GM18951 (cell line): ENCODE data around the gene SEC31B.

Experiments used
- POLR2A ChIP-seq: IDR thresholded peaks from 4 replicates; pipeline ENCODE4 v1.6.1; 2011; ENCODE audit warnings: mild to moderate bottlenecking; ENCODE audit not compliant: insufficient read length, insufficient read depth; ENCODE audit errors: extremely low read depth
- in situ Hi-C: fragments of 300-500 bp; cut with MboI; formaldehyde crosslinking; loops from one replicate; pipeline ENCODE4 v1.12.0; 2022; ENCODE audit warnings: low sequenced_read_pairs, mixed read lengths, inconsistent platforms; ENCODE audit not compliant: unreplicated experiment

SEC31B gene

GRCh38 chr10:100544950-100545349 lies 25.3 kb upstream of the SEC31B start:
- TF ChIP-seq POLR2A = no peak
- in situ Hi-C loops = no loop called here

- TF ChIP-seq POLR2A = no peak
- in situ Hi-C loops = no loop called here
These were observed 17.8 kb upstream of the SEC31B start for GRCh38 chr10:100537475-100537874.

- in situ Hi-C loops = no loop called here
- TF ChIP-seq POLR2A = peak; percentile 95
These were observed 16.2 kb upstream of the SEC31B start, which contains the start of gene HIF1AN for GRCh38 chr10:100535715-100536353. TSS of gene HIF1AN (plus strand) at chr10:100535943. CDS start at chr10:100535959, 16 bp downstream.

GRCh38 chr10:100535338-100535714 lies 15.7 kb upstream of the SEC31B start:
- no peak for TF ChIP-seq POLR2A
- in situ Hi-C loops = no loop called here

GRCh38 chr10:100534726-100535125 lies 15.1 kb upstream of the SEC31B start:
- in situ Hi-C loops = no loop called here
- no peak for TF ChIP-seq POLR2A

GRCh38 chr10:100531761-100532160 lies 12.1 kb upstream of the SEC31B start:
- no peak for TF ChIP-seq POLR2A
- in situ Hi-C loops = no loop called here

- TF ChIP-seq POLR2A = peak; percentile 80
- in situ Hi-C loops = no loop called here
These were observed 10.0 kb upstream of the SEC31B start, which contains the start of gene NDUFB8 for GRCh38 chr10:100529475-100530298. TSS of gene NDUFB8 (minus strand) at chr10:100529871. CDS start at chr10:100529851, 20 bp downstream.

- TF ChIP-seq POLR2A = no peak
- in situ Hi-C loops = no loop called here
These were observed 9.3 kb upstream of the SEC31B start for GRCh38 chr10:100528921-100529474.

GRCh38 chr10:100528123-100528886 lies 8.6 kb upstream of the SEC31B start:
- no peak for TF ChIP-seq POLR2A
- in situ Hi-C loops = no loop called here

- in situ Hi-C loops = no loop called here
- no peak for TF ChIP-seq POLR2A
These were observed 5.0 kb upstream of the SEC31B start for GRCh38 chr10:100524638-100525037.

GRCh38 chr10:100524206-100524605 lies 4.5 kb upstream of the SEC31B start:
- in situ Hi-C loops = no loop called here
- TF ChIP-seq POLR2A = no peak

- in situ Hi-C loops = no loop called here
- TF ChIP-seq POLR2A = no peak
These were observed 3.3 kb upstream of the SEC31B start for GRCh38 chr10:100522945-100523344.

- in situ Hi-C loops = no loop called here
- no peak for TF ChIP-seq POLR2A
These were observed 2.6 kb upstream of the SEC31B start for GRCh38 chr10:100522107-100522801.

GRCh38 chr10:100520811-100521210 lies 1.1 kb upstream of the SEC31B start:
- in situ Hi-C loops = no loop called here
- no peak for TF ChIP-seq POLR2A
